Mesenteric fat pad (tissue), 1 donor: ENCODE results near the gene PNMA8B. TPM values are rescaled to one million over a fixed set of nuclear protein-coding genes. Genes with fewer than 3 reads are reported as not detected.

Experiments
- DNase-seq: peaks from one replicate; pipeline ENCODE4 v3.0.0-alpha.2; 2020; ENCODE audit warnings: low spot score
- total RNA-seq: library from RNA; stranded (reverse); fragmentation: NEBNext Ultra II Directional; extraction: Animal tissue kit (Norgen Biotek cat#: 25700); gene quantifications from one replicate; pipeline ENCODE4 v1.2.1, GENCODE V29; 2021
- donor health status: DM: yes; HTN: yes; CAD: no.

Gene PNMA8B
- total RNA-seq, 1 donor from 2014 or later: 2.5 TPM

DNA sequence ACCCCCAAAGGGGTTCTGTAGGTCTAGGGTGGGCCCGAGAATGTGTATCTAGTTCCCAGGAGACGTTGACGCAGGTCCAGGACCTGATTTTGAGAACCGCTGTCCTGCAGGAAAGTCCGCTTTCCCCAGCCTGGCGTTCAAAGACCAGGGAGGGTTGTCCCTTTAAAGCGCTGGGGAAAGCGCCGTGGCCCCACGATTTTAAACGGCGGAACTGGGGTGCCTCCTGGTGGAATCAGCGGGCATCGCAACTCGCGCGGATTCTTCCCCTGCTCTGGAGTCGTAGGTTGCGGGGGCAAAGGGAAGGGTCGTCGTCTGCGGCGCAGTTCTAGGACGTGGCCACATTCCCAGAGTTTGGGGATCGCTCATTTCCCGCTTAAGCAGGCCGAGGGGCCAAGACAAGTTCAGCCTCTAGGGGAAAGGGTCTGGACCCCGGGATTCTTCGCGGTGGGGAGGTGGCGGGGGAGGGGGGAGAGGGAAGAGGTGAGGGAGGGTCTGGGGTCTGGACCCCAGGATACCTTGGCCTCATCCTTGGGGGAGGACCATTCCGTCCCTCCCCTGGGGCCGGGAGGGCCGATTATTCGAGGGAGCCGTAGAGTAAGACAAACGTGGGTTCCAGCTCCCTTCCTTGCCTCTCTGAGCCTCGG, 7.7 kb downstream of the PNMA8B start:
- no peak for DNase-seq

DNA sequence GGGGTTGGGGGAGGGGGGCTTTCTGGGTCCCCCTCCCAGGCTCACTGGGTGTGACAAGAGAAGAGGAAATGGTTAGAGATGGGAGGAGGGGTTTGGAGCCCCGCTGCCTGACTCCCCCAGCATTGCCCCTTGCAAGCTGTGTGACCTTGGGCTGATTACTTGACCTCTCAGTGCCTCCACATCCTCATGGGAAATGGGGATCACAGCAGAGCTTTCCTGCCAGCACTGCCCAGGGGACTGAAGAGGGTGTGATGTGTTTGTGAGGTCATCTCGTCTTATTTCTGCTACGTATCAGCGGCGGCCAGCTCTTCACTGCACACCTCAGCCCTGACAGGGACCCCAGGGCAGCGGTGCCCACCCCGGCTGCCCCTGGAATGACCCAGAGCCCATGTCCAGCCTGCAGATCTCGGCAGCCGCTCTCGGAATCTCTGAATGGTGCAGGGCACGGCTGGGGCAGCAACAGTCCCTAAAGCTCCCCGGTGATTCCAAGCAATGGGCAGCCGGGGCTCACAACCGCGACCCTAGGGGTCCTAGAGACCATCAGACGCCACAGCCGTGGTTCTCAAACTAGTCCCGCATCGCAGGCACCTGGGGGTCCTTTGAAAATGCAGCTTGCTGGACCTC, 8.4 kb downstream of the PNMA8B start:
- DNase-seq: no peak

DNA sequence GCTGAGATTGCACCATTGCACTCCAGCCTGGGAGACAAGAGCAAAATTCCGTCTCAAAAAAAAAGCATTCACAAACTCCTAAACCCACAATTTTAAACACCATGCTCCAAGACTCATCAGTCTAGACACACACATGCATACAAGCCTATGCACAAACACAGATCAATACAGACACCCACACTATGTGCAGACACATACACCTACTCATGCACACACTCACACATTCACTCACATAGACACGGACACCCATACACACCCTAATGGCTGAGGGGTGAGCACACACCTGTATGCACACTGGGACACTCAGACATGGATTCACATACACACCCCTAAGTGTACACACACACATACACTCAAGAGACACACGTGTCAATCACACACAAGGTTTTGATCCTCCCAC, 9.3 kb downstream of the PNMA8B start:
- no peak for DNase-seq

DNA sequence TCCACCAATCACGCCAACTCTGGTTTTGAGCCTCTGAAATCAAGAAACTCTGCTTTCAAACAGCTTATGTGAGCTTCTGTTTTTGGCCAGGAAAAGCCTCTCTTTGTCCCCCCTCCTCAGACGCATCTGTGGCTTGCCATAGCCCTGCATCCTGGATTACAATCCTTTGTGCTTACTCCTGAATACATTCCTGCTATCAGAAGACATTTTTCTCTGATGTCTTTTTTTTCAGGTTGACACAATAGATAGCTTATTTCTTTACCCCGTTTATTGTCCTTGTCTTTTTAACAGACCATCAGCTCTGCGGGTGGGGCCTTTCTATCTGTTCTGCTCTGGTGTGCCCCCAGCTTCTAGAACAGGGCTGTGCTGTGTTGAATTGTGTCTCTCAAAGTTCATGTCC, 11.0 kb downstream of the PNMA8B start:
- DNase-seq: no peak

DNA sequence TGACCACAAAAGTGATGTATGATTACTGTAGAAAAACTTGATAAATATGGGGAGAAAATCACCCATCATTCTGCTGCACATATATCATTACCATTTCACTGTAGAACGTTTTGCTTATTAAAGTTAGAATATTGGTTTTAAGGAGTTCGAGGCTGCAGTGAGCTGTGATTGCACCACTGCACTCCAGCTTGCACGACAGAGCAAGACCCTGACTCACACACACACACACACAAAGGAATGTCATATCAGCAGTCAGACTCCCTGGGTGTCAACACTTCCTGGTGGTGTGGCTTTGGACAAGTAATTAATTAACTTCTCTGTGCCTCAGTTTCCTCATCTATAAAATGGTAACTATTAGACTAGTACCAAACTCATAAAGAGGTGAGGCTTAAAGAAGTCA, 13.0 kb downstream of the PNMA8B start:
- no peak for DNase-seq

DNA sequence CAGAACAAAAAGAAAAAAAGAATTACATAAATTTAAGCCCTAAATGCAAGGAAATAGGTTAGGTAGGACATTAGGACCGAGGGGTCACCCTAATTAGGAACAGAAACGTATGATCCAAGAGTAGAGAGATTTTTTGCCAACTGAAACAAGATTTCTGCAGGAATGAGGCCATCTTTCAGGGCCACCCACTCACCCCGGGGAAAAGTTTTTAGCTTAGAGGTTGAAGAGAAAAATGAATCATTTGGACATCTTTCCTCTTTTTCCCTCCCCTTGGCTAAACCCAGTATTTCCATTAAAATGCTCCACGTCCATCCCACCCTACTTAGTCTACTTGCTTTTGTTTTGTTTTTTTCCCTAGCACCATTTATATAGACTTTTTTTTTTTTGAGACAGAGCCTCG, 13.7 kb downstream of the PNMA8B start:
- DNase-seq: no peak

DNA sequence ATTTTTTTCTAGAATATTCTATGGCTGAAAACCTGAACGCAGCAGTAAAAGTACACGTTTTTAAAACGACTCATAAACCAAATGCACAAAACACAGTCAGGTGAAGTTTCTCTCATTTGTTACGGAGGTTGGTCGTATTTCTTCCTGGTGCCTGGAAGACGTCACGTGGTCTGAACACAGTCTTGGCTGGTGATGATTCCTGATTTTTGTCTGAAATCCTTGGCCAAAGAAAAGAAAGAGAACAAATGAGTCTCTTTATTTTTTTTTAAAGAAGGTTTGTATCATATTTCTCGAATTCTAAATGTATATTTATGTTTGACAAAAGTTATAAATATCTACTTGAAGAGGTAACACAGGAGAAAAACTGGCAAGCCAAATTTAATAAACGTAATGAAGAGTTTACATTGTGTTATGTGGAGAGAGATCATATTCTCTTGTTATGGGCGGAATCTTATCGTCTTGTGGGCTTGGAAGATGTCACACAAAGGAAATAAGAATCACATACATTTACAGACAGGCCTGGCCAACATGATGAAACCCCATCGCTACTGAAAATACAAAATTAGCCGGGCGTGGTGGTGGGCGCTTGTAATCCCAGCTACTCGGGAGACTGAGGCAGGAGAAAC, 14.3 kb downstream of the PNMA8B start:
- no peak for DNase-seq

DNA sequence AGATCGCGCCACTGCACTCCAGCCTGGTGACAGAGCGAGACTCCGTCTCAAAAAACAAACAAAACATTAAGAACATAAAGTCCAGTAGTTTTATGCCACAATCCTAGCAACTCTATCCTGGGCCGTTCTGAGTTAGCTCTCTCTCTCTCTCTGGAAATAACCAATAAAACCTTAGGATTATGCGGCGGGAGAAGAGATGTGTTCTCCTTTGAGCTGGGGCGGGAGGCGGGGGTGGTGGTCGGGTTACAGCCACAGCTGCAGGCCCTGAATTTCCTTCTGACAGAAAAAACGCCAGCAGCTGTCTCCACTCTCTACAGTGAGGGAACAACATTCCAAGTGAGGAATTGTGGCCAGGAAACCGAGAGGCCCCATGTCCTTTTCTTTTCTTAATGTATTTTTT, 15.3 kb downstream of the PNMA8B start:
- no peak for DNase-seq

DNA sequence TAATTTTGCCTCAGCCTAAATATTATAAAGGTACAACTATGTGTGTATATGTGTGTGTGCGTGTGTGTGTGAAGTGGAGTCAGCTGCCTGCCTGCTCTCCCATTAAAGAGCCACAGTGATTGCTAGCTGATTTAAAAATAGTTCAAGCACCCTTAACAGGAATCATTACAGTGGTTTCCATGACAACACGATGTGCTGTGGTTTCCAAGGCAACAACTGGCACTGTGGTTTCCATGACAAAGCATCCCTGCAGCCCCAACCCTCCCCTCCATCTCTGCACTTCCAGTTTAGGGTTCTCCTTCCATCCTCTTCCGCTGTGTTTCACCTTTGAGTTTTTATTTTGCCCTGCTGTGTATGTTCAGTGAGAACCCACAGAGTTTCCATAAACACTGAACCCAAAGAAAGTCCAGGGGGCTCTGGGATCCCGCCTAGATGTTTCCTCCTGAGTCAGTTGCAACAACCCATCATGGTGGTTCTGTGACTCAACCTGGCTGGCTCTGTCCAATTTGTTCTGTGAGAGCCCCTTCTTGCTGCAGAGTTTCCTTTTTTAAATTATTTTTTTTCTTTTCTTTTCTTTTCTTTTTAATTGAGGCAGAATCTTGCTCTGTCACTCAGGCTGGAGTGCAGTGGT, 17.2 kb downstream of the PNMA8B start:
- DNase-seq: no peak

DNA sequence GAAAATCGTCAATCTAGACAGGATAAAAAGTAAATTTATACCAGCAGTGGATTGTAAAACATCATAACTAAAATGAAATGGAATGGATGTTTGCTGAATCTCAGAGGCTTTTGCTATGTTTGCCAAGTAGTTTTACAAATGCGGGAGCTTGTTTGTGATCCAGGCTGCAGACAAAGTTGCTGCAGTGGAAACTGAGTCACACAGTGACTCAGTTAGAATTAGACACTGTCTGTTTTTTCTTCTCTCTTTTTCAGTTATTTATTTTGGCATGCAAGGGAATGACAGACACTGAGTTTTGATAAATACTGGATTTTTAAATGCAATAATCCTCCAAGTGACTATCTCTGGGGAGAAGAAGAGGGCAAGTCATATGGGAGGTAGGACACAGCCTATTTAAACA, 19.7 kb downstream of the PNMA8B start:
- no peak for DNase-seq

DNA sequence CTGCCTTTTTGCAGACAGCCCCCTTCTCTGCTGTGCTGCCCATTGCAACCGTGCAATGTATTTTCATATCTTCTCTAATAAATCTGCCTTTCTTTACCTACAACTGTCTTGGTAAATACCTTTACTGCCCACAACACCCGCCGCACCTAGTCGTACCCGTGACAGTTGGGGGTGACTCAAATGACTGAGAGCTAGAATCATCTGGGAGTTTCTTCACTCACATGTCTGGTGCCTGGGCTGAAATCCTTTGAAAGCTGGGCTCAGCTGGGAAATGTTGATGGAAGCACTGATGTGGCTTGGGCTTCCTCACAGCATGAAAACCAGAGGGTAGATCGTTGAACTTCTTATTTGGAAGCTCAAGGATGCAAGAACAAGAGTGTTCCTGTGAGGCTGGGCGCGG, 21.5 kb downstream of the PNMA8B start:
- DNase-seq: no peak

DNA sequence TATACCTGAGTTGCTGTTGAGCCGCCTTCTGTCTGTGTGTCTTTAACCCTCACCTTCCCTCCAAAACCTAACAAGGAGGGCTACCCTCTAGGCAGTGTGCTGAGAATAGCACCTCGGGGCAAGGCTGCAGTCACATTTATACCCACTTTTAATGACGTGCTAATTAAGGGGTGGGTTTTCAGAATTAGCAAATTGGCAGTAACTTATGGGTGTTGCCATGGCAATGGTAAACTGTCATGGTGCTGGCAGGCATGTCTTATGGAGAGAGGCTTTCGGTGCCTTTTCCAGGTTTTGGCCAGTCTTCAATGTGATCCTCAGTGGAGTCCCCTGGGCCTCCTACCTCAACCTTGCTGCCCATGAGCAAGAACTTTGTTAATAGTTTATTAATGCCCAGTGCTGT, 23.1 kb downstream of the PNMA8B start:
- no peak for DNase-seq

DNA sequence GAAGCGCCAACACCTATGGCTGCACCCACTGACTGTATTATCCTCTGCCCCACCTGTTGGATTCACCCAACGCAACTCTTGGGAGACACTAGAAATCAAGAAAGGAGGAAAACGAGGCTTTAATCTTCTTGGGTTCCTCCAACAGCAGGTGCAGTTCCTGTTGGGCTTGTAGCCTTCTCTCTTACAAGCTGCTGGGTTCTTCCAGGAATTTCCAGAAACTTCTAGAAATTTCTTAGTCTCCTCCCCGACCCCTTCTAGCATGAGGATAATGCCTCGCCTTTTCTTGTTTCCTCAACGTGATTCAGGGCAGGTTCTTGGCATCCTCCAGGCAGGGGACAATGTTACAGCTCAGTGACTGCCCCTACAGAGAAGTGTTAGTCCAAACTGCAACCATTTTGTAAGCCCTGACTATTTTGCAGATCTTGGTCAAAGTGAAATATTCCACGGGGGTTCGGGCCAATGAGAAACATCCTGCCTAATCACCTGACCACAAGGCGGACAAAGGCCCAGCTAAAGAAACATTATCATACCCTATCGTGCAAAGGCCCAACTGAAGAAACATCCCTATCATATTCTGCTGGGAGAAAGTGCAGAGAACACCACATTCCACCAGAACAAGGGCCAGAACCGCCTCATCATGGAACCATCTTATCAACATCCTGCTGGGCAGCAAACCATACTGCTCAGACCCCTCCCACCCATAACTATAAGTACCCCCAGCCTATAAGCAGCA, 23.7 kb downstream of the PNMA8B start:
- no peak for DNase-seq

DNA sequence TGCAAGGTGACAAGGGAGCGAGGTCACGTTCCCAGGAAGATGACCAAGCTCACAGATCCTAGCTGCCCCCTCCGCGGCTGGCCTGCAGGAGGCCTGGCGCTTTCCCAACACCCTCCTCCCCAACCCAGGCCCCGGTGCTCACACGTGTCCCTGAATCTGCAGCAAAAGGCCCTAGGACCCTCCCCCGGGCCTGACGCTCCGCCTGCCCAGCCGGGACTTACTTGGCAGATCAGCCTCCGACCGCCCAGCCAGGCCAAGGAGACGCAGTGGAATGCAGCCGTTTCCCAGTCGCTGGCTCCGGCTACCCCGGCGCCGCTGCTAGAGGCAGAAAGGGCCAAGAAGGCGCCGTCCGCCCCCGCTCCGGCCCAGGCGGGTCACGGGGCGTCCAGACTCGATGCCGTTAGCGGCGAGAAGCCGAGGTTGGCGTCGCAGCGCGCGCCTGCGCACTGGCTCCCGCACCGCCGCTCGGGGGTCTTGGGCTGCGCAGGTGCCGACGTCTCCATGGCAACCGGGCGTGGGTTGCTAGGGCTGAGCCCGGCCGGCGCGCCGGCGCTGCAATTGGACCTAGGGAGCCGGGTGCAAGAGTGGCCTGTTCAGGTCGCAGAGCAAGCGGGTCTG, 24.4 kb downstream of the PNMA8B start, which contains the start of gene PNMA8A:
Gene PNMA8A (minus strand): TSS at position 448 of the 618 bp plus-strand sequence. CDS start 528 bp downstream, outside the sequence.
- DNase-seq: no peak

DNA sequence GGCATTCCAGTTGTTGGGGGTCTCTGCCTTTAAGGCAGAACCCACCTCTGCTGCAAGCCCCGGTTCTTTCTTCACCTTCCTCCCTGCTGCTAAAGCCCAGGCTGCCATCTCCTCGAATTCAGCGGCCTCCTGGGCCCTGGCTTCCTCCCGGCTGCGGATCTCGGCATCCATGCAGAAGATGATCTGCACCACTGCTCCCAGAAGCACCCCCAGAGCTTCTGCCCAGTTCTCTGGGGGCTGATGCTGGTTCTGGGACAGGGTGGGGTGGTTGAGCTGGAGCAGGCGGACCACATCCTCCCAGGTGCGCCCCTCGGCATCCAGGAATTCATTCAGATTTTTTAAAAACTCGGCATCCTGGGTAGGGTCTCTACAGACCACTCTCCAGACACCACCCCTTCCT, 25.3 kb downstream of the PNMA8B start:
- DNase-seq: no peak

DNA sequence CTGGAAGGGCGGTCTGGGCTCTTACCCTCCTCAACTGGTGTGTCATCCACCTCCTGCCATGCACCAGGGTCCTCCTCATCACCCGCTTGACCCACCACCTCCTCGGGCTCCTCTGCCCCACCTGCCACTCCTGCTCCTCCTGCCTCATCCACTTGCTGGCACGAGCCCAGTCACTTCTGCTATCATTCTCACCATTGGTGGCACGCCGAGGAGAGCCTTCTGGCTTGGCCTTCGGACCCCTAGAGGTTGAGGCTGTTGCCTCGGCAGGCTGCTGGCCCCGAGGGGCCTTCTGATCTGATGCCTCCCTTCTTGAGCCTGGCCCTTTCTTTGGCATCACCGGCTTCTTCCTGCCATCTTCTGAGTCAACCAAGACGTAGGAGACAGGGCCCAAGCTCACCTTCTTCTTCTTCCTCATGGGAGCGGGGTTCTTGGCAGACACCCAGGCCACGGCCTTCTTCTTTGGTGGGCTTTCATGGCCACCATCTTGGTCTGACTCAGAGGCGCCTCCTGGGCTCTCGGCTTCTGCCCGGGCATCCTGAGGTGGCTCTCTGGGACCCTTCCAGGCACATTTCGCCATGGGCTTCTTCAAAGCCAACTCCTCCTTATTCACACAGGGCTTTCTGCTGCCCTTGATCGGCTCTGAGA, 26.0 kb downstream of the PNMA8B start:
- DNase-seq: no peak

DNA sequence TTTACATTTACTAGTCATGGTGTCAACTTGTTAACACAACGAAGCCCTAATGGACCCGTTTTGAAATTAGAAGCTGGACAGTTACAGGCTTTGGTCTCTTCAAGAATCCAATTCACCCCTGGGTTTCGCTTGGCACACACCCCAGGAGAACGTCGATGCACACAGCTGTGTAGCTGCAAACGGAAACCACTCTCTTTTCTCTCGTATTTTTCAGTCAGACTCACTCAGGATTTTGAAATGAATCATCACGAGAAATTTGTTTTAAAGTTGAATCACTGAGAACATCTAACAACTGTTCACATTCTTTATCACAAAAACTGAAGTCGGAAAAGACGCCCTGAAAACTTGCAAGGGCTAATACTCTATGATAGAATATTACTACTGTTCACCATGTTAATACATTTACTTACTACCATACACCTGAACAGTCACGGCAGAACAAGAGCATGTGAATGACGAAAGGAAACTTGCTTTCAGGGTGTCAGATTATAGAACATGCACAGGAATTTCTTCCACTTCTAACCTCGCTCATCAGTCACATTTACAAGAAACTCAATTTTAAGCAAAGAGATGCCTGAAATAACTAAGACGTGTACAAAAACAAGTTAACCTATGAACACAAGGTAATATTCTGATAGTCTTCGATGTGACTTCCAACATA, 29.0 kb downstream of the PNMA8B start:
- DNase-seq: no peak

DNA sequence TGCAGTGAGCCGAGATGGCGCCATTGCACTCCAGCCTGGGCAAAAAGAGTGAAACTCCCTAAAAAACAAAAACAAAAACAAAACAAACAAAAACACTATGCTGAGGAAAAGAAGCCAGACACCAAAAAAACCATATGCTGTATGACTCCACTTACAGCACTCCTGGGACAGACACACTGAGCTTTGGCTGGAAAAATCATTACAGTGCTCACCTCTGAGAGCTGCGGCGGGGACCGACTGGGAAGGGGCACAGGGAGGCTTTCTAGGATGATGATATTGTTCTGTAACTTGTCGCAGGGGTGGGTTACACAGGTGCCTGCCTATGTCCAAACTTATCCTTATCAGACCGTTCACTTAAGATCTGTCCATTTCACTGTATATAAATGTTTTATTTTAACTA, 32.2 kb downstream of the PNMA8B start:
- no peak for DNase-seq

DNA sequence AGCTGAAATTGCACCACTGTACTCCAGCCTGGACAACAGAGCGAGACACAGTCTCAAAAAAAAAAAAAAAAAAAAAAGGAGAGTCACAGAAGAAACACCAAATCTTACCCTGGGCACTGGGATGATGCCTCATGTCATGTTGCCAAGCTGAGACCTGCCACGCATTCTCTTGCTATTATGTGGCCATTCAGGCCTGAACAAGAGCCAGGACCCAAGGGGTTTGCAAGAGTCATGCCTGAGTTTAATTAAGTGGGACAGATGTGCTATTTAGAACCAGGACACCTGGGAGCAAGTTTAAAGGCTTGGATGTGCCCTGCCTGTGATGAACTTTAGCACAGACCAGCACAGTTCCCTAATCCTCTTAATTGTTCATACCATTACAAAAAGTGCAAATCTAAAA, 34.1 kb downstream of the PNMA8B start:
- DNase-seq: no peak

DNA sequence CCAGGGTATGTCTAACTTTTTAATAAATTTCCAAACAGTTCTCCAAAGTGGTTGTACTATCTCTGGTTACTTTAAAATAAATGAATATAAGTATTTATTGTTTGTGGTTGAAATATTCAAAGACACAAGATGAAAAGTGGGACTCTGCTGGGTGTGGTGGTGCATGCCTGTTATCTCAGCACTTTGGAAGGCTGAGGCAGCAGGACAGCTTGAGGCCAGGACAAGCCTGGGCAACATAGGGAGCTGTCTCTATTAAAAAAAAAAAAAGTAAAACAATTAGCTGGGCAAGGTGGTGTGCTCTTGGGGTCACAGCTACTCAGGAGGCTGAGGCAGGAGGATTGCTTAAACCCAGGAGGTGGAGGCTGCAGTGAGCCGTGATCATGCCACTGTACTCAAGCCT, 34.7 kb downstream of the PNMA8B start:
- no peak for DNase-seq
